Measurements from ENCODE around the gene ACAD10. TPM values are rescaled to one million over a fixed set of nuclear protein-coding genes. Genes with fewer than 3 reads are reported as not detected.

The ACAD10 gene
- total RNA-seq, 1 donor from 2014 or later: 16.9 TPM

DNA sequence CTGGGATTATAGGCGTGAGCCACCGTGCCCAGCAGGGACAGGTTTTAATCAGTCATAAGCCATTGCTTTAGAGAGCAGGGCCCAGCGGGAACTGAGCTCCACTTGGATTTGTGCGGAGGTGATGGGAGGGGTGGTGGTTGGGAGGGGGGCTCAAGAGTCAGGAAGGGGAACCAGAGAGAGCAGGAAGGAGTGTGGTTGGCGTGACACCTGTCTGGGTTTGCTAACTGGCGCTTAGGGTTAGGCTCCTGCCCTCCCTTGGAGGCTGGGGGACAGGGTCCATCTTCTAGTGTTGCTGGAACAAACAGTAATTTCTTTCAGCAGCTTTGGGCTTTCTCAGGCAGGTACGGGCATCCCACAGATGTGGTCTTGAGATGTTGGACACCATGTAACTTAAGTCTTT lies 73.4 kb downstream of the ACAD10 start:
- TF ChIP-seq EZH2 (IDR thresholded peaks at IDR 0.05; ENCODE audit: insufficient read depth, low read length): no peak
- Histone ChIP-seq H3K4me3 (ENCODE audit: insufficient read depth, low read depth, low read length) (no peak overlapping the region), H3K27ac (ENCODE audit: low read depth, low read length) (no peak overlapping the region), H3K36me3 (ENCODE audit: insufficient read depth, low read length) (no peaks in the 10 kb centered on the region), H3K9ac (ENCODE audit: low read length) (no peak overlapping the region), H2AFZ (ENCODE audit: low read depth, low read length) (no peak overlapping the region), H3K4me1 (ENCODE audit: insufficient read depth, low read length) (peaks cover 16% of the 10 kb centered on the region), H3K4me2 (ENCODE audit: low read length) (no peak overlapping the region), H3K9me3 (ENCODE audit: insufficient read depth, low read depth, low read length) (no peaks in the 10 kb centered on the region), H4K20me1 (ENCODE audit: insufficient read depth, low read length) (no peaks in the 10 kb centered on the region), H3K27me3 (ENCODE audit: insufficient read depth, low read length) (peaks cover 5% of the 10 kb centered on the region), H3K79me2 (ENCODE audit: insufficient read depth, low read length) (no peaks in the 10 kb centered on the region)
- no peak for FAIRE-seq
- no peak overlapping the region for H3K4me3 Mint-ChIP-seq (ENCODE audit: unreplicated experiment)
- H3K27ac Mint-ChIP-seq (ENCODE audit: unreplicated experiment): peak overlapping the region; percentile 83
- H3K4me1 Mint-ChIP-seq (ENCODE audit: low read depth, unreplicated experiment): peaks cover 16% of the 10 kb centered on the region
- peaks cover 25% of the 10 kb centered on the region for H3K27me3 Mint-ChIP-seq (ENCODE audit: low read depth, unreplicated experiment)
- peaks cover 5% of the 10 kb centered on the region for H3K36me3 Mint-ChIP-seq (ENCODE audit: low read depth, unreplicated experiment)
- no peaks in the 10 kb centered on the region for H3K9me3 Mint-ChIP-seq (ENCODE audit: unreplicated experiment)
- no peak for DNase-seq (ENCODE audit: low read depth)

DNA sequence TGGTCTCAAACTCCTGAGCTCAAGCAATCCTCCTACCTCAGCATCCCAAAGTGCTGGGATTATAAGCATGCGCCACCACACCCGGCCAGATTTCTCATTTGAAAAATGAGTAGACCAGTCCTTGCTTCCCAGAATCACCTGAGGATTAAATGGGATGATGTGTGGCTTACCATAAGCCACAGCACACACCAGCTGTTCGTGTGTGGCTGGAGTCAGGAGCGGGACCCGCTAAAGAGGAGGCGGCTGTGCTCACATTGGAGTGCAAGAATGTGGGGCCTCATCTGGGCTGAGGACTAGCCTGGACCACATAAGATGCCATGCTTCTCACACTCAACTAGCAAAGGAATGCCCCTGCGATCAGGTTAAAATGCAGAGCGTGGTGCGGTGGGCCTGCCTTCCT lies 74.1 kb downstream of the ACAD10 start:
- DNase-seq (ENCODE audit: low read depth): no peak
- Histone ChIP-seq H3K9ac (ENCODE audit: low read length) (no peak overlapping the region), H3K4me3 (ENCODE audit: insufficient read depth, low read depth, low read length) (no peak overlapping the region), H3K4me2 (ENCODE audit: low read length) (no peak overlapping the region), H3K4me1 (ENCODE audit: insufficient read depth, low read length) (peaks cover 16% of the 10 kb centered on the region), H3K36me3 (ENCODE audit: insufficient read depth, low read length) (no peaks in the 10 kb centered on the region), H3K27me3 (ENCODE audit: insufficient read depth, low read length) (peaks cover 7% of the 10 kb centered on the region), H3K9me3 (ENCODE audit: insufficient read depth, low read depth, low read length) (no peaks in the 10 kb centered on the region), H4K20me1 (ENCODE audit: insufficient read depth, low read length) (no peaks in the 10 kb centered on the region), H3K27ac (ENCODE audit: low read depth, low read length) (no peak overlapping the region), H3K79me2 (ENCODE audit: insufficient read depth, low read length) (no peaks in the 10 kb centered on the region), H2AFZ (ENCODE audit: low read depth, low read length) (no peak overlapping the region)
- H3K9me3 Mint-ChIP-seq (ENCODE audit: unreplicated experiment): no peaks in the 10 kb centered on the region
- H3K4me1 Mint-ChIP-seq (ENCODE audit: low read depth, unreplicated experiment): peaks cover 16% of the 10 kb centered on the region
- FAIRE-seq: no peak
- peaks cover 27% of the 10 kb centered on the region for H3K27me3 Mint-ChIP-seq (ENCODE audit: low read depth, unreplicated experiment)
- TF ChIP-seq EZH2 (IDR thresholded peaks at IDR 0.05; ENCODE audit: insufficient read depth, low read length) (no peak), CTCF (IDR thresholded peaks at IDR 0.05; ENCODE audit: insufficient read depth, low read depth, low read length) (no peak)
- no peak overlapping the region for H3K27ac Mint-ChIP-seq (ENCODE audit: unreplicated experiment)
- H3K36me3 Mint-ChIP-seq (ENCODE audit: low read depth, unreplicated experiment): peaks cover 5% of the 10 kb centered on the region
- H3K4me3 Mint-ChIP-seq (ENCODE audit: unreplicated experiment): no peak overlapping the region

DNA sequence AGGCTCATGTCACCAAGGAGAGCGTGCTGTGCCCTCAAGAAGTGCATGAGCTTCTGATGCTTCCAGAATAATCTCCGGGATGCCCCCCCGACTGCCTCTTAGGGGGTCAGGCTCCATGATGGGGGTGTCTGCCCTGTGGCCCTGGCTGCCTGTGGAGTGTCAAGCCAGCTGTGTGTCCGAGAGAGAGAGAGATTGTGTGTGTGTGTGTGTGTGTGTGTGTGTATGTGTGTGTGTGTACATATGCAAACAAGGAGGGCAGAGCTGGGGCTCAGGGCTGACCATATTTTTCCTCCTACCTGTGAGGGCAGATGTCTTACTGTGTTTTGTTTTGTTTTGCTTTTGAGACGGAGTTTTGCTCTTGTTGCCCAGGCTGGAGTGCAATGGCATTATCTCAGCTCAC lies 75.2 kb downstream of the ACAD10 start:
- Histone ChIP-seq H3K9me3 (ENCODE audit: insufficient read depth, low read depth, low read length) (no peaks in the 10 kb centered on the region), H3K36me3 (ENCODE audit: insufficient read depth, low read length) (no peaks in the 10 kb centered on the region), H4K20me1 (ENCODE audit: insufficient read depth, low read length) (no peaks in the 10 kb centered on the region), H3K79me2 (ENCODE audit: insufficient read depth, low read length) (no peaks in the 10 kb centered on the region), H3K4me1 (ENCODE audit: insufficient read depth, low read length) (peaks cover 16% of the 10 kb centered on the region), H3K4me2 (ENCODE audit: low read length) (no peak overlapping the region), H3K27ac (ENCODE audit: low read depth, low read length) (no peak overlapping the region), H2AFZ (ENCODE audit: low read depth, low read length) (no peak overlapping the region), H3K27me3 (ENCODE audit: insufficient read depth, low read length) (peaks cover 7% of the 10 kb centered on the region), H3K4me3 (ENCODE audit: insufficient read depth, low read depth, low read length) (no peak overlapping the region), H3K9ac (ENCODE audit: low read length) (no peak overlapping the region)
- Mint-ChIP-seq H3K27ac (ENCODE audit: unreplicated experiment) (no peak overlapping the region), H3K36me3 (ENCODE audit: low read depth, unreplicated experiment) (peaks cover 2% of the 10 kb centered on the region), H3K4me1 (ENCODE audit: low read depth, unreplicated experiment) (peaks cover 16% of the 10 kb centered on the region), H3K27me3 (ENCODE audit: low read depth, unreplicated experiment) (peaks cover 25% of the 10 kb centered on the region), H3K4me3 (ENCODE audit: unreplicated experiment) (no peak overlapping the region), H3K9me3 (ENCODE audit: unreplicated experiment) (no peaks in the 10 kb centered on the region)
- DNase-seq (ENCODE audit: low read depth) (no peak), FAIRE-seq (no peak)
- no peak for TF ChIP-seq CTCF (IDR thresholded peaks at IDR 0.05; ENCODE audit: insufficient read depth, low read depth, low read length)
- no peak for TF ChIP-seq EZH2 (IDR thresholded peaks at IDR 0.05; ENCODE audit: insufficient read depth, low read length)
